ENCODE results near the gene SOHLH1.

- TF ChIP-seq CTCF (IDR thresholded peaks at IDR 0.05; ENCODE audit: low read depth, low read length, poor library complexity, severe bottlenecking) (no peak), EZH2phosphoT487 (IDR thresholded peaks at IDR 0.05; ENCODE audit: borderline replicate concordance, low read length) (no peak)
These were observed 514 bp downstream of the SOHLH1 start for GRCh38 chr9:135698767-135699166.

All from DOHH2 (cell line).